GM18520 (cell line): ENCODE data around the gene CD164L2.
"Not testable (repeated sequence)": the region's sequence is repeated elsewhere in the genome, so short reads cannot be mapped to it uniquely, and the experiment has no call there.

Source experiments
- ATAC-seq: cut with Tn5 transposase; IDR thresholded peaks from one replicate; pipeline ENCODE4 v1.9.1; 2021; ENCODE audit not compliant: unreplicated experiment

CD164L2 gene

DNA sequence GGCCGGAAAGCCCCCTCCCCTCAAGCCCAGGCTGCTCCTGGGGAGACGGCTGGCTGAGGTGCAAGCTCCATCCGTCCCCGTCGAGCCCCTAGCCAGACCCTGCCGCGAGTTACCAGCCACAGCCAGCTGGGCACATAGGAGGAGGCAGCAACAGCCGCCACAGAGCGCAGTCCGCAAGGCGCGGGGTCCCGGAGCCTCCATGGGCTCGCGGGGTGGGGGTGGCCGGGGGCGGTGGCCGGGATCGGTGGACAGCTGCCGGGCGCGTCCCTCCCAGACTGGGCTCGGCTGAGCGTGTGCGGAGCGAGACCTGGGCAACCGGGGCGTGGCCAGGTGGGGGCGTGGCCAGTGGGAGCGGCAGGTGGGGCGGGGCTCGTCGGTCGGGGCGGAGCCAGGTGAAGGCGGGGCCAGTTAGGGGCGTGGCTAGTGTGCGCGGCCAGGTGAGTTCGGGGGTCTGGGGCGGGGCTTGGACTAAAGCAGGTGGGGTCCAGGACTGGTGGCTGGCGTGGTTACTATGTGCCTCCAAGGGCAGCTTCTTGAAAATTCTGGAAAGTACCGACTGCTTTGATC lies at the start of gene CD164L2:
TSS of gene CD164L2 (minus strand) at position 295 of the 567 bp plus-strand sequence. CDS start at position 201, 94 bp downstream.
- ATAC-seq: no peak

DNA sequence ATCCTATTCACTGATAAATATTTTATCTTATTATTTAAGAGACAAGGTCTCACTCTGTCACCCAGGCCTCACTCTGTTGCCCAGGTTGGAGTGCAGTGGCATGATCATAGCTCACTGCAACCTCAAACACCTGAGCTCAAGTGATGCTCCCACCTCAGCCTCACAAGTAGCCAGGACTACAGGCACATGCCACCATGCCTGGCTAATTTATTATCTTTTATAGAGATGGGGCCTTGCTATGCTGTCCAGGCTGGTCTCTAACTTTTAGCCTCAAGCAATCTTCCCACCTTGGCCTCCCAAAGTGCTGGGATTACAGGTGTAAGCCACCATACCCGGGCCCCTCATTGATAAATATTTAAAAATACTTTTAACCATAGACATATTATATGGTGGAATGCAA lies 49.6 kb upstream of the CD164L2 start:
- ATAC-seq: not testable (repeated sequence)

DNA sequence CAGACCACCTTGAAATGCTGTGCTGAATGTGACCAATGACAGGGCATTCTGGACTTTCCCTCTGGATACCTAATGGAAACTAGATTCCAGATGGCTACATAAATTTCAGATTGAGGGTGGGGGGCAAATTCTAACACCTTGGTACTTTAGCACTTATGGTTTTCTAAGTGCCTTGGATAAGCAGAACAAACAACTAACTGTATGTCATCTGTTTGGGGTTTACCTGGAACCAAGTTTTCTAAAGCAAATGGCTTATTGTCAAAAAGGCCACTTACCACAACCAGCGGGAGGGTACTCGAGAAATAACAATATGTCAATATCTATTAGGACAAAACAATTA lies 48.4 kb upstream of the CD164L2 start:
- no peak for ATAC-seq

DNA sequence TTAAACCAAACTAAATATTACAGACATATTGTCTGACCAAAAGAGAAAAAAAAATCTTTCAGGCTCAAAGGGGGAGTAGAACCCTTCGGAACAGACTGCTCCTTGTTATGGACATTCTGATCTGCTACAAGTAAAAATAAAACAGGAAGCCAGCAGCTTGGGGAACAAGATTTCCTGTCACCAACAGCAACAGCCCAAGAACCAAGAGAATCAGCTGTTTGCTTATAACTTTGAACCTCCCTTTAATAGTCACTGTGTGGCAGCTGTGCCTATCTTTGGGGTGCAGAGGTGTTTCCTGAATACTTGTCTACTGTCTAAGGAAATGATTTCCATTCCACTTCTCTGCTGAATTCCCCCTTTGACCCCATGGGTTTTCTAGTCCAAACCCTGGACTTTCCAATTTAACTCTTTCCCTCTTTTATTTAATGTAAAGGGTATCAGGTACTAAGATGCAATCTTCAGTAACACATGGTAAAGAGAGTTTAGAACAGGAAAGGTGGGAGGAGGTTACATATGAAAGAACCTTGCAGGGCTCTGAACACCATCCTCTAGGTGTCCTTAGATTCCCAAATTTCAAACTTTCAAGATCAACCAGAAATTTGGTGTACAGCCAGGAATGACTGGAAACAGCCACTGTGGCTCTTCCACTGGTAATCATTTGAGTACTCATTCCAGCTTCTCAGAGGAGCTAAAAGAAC lies 47.9 kb upstream of the CD164L2 start:
- no peak for ATAC-seq

- ATAC-seq: no peak
Measured at GRCh38 chr1:27429029-27429425, 45.9 kb upstream of the CD164L2 start.

DNA sequence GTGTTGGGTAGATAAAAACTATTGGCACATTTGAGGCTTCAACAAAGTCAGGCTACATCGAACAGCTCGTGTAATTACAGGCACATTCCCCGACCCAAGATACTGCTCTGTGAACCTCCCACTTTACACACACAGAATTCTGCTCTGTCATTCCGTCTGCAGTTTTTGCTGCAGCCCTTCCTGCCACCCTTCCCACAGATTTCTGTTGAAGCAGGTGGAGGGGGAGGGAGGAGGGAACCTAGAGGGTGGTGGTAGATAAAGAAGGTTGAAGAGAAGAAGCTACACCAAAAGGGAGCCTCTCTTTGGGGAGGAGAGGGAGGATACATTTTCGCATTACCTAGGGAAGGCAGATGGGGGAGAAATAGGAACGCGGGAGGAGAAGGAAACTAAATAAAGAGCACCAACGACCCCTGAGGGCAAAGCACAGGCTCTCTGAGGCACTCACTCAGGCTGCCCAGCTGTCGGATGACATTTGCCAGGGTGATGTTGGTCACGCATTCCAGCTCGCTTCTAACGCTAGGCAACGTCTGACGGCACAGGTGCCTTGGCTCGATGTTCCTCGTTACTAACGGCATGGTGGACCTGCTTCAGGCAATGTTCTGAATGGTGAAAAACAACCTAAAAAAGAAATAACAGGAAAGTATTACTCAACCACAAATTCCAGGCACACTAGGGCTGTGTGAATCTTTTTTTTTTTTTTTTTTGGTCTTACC lies 45.3 kb upstream of the CD164L2 start:
- ATAC-seq: no peak

- no peak for ATAC-seq
Measured at GRCh38 chr1:27427816-27428315, 44.7 kb upstream of the CD164L2 start.

DNA sequence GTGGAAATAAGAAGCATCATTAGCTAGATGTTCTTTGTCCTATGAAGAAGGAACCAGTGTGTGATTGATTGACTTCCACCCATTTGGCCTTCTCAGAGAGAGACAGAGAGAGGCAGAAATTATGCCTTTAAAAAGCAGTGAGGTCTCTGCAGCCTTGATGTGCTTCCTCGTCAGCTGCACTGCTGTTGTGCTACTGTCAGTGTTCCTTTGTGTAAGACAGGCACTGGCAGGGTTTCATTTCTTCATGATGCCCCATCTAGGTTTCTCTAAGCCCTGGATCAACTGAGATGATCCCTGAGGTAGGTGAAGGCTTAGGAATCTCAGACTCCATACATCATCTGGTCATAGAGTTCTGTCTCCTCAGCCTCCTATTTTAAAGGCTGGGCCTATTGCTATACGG lies 44.2 kb upstream of the CD164L2 start:
- ATAC-seq: no peak

DNA sequence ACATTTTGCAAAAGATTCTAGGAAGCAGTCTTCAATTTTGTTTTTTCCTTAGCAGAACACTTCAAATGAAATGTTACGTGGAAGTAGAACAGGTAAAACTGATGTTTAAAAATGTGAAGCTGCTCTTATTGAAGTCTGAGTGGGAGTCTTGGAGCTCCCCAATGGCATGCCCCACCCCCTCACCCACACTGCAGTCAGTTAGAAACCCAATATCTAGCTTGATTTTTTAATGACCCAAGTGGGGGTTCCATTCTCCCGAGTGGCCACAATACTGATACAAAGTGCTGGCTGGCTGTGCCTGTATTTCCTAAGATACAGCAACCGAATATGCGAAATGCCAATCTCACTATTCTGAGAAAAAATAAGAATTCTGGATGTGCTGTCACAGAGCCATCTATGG lies 40.6 kb upstream of the CD164L2 start:
- no peak for ATAC-seq

DNA sequence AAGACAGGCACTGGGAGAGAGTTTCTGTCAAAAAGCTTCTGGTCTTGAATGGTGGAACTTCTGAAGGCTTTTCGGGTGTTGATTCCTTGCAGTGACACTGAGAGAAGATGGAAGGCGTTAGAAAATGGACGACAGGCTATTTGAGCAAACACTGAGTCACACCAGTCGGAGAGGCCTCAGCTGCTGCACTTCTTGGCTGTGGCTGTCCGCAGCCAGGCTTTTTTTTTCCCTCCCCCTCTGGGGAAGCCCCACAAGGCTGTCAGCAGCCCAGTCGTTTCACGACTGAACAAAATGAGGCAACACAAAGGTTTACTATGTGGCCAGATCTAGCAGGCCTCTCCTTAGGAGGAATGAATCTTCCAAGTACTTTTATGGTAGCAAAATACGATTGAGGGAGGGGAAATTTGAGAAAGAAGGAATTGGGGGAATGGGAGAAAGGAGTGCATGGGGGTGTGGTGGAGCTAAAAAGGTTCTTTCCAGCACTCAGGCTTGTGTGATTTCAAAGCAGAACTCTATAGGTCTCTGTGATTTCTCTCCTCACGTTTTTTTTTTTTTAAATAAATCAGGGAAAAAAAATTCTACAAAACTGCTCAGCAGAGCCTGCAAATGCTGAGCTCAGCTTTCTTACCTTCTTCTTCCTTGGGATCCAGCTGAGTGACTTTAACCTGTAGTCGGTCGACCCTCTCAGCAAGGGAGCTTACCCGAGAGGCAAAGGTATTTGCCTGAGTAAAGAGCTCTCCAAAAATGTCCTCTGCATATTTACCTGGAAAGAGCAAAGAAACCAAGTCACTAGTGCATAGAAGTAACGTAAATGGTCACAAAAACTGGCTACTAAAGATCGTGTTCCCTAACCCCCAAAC lies 35.4 kb upstream of the CD164L2 start:
- ATAC-seq: peak; percentile 59

- no peak for ATAC-seq
Measured at GRCh38 chr1:27417713-27418112, 34.6 kb upstream of the CD164L2 start.

DNA sequence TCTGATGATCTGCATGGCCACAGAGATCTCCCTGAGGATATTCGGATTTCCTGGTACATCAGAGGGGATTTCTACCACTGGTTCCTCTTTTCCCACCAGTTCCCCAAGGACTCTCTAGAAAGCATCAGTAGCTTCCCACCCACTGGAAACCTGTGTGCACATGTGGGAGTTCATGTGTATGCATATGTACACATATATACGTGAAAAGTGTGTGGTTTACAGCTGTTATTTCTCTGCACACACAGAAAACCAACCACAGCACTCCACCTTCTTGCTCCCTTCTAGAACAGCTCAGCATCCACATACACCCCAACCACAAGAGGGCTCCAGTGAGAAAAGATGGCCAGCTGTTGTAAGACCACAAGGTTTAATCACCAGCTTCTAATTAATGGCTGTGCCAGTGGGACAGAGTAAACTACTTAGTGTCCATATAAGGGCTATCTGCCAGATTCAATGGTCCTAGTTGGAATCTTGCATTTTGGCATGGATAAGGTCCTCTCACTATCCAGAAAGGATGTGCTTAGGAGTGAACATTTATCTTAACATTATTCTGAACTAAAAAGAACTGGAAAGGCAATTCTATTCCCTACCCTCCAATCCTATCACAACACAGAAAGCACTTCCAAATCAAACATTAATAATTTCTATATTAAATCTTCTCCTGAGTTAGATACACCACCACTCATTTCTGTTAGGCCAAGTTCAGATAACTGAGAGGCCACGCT lies 33.4 kb upstream of the CD164L2 start:
- ATAC-seq: peak; percentile 37

DNA sequence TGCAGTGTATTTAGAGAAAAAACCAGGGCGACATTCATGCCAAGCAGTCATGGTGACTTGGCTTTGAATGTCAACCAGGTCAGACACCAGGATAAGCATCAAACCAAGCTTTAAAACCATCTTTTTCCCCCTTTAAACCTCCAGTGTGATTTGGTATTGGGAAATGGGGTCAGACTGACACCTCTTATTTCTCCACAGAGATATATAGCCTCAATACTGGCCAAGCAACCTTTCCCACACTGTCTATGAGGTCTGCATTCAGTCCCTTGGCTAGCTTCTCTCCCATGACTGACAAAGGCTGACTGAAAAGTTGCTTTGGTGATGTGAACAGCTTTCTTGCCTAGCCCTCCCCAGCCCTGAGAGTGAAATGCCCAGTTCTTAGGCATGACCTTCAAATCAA lies 31.0 kb upstream of the CD164L2 start:
- ATAC-seq: no peak

DNA sequence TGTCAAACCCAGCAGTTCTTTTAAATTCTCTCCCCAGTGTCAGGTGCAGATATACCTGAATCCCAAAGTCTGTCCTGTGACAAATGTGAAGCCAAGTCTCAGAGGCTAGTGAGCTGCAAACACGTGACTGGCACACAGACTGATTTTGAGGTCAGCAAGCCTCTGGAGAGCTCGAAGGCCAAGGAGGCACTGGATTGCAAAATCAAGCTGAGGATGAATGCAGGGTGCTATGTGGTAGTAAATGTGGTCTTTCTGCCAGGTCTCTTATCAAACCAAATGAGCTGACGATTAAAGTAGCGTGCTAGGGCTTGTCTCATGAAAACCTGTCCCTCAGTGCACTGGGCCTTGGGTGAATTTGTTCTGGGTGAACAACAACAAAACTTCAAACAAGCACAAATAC lies 29.9 kb upstream of the CD164L2 start:
- ATAC-seq: no peak

DNA sequence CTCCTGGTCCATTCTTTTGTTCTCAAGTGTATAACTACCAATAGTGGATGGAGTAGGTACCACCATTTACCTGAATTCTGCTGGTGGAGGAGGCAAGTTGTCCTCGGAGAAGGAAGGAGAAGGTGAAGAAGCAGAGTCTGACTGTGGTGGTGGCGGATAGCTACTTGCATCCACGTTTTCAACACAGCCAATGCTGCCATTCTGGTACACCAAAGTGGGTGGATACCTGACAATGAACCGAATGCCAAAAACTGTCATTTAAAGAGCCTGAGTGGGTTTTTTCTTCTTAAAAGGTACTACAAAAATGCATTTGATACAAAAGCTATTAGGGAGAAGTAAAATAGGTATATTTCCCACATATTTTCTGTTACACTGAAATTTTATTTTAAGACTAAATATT lies 29.4 kb upstream of the CD164L2 start:
- no peak for ATAC-seq

GRCh38 chr1:27410709-27411108 lies 27.6 kb upstream of the CD164L2 start:
- no peak for ATAC-seq

DNA sequence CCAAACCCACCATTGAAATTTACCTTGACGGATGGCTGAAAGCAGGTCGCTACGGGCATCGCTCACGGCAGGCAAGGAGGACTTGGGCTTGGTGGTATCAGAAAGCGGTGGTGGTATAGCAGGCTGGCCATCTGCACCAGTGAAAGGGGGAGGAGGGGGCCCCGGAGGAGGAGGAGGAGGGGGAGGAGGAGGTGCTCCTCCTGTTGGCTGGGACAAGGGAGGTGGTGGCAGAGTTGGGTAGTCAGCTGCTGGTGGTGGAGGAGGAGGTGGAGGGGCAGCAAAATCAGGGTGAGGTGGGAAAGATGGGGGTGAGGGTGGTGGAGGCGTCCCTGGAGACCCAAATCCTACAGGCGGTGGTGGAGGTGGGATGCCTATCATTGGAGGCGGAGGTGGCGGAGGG lies 26.5 kb upstream of the CD164L2 start:
- ATAC-seq: no peak

- no peak for ATAC-seq
Measured at GRCh38 chr1:27408151-27408550, 25.0 kb upstream of the CD164L2 start.

- ATAC-seq: not testable (repeated sequence)
Measured at GRCh38 chr1:27406791-27407190, 23.7 kb upstream of the CD164L2 start.

GRCh38 chr1:27406362-27406680 lies 23.2 kb upstream of the CD164L2 start:
- no peak for ATAC-seq
